Fibroblast of mammary gland (primary cell): Measurements from ENCODE around the gene ADIPOR2.
A peak's percentile ranks its signal among the peaks of the same experiment; 100 is the strongest.

Experiments used
- DNase-seq: peaks from one replicate; pipeline ENCODE4 v3.0.0-alpha.2; 2010; ENCODE audit warnings: low read depth
- H3K4me3 ChIP-seq: 2 replicates; pipeline ENCODE4 v1.5.1; 2011; ENCODE audit warnings: low read depth, mild to moderate bottlenecking, low read length, moderate library complexity; ENCODE audit not compliant: control insufficient read depth
- CTCF ChIP-seq: conservative IDR thresholded peaks from 2 replicates; pipeline ENCODE4 v1.5.1; 2011; ENCODE audit warnings: low read depth, low read length, inconsistent platforms; ENCODE audit not compliant: control insufficient read depth, insufficient read depth

The ADIPOR2 gene

GRCh38 chr12:1779783-1780182 is 88.9 kb downstream of the ADIPOR2 start:
- DNase-seq: peak; percentile 66
- no peak for TF ChIP-seq CTCF
- no peak overlapping the region for H3K4me3 ChIP-seq

- DNase-seq: no peak
- no peak overlapping the region for H3K4me3 ChIP-seq
- no peak for TF ChIP-seq CTCF
Observed at GRCh38 chr12:1781772-1782171, 90.9 kb downstream of the ADIPOR2 start.

- no peak for TF ChIP-seq CTCF
Observed at GRCh38 chr12:1782215-1782614, 91.3 kb downstream of the ADIPOR2 start.

GRCh38 chr12:1787714-1788113 is 96.8 kb downstream of the ADIPOR2 start:
- DNase-seq: no peak
- H3K4me3 ChIP-seq: no peak overlapping the region
- no peak for TF ChIP-seq CTCF

More at GRCh38 chr12:1782215-1782614, 91.3 kb downstream of the ADIPOR2 start:
- no peak for DNase-seq
- no peak overlapping the region for H3K4me3 ChIP-seq

GRCh38 chr12:1790444-1790843 is 99.6 kb downstream of the ADIPOR2 start:
- no peak overlapping the region for H3K4me3 ChIP-seq
- no peak for DNase-seq
- no peak for TF ChIP-seq CTCF

GRCh38 chr12:1791104-1791841 is 100.4 kb downstream of the ADIPOR2 start:
- peak; percentile 75 for DNase-seq
- no peak overlapping the region for H3K4me3 ChIP-seq
- peak; percentile 74 for TF ChIP-seq CTCF
